ENCODE data around the gene BDKRB1.

BDKRB1 gene

DNA sequence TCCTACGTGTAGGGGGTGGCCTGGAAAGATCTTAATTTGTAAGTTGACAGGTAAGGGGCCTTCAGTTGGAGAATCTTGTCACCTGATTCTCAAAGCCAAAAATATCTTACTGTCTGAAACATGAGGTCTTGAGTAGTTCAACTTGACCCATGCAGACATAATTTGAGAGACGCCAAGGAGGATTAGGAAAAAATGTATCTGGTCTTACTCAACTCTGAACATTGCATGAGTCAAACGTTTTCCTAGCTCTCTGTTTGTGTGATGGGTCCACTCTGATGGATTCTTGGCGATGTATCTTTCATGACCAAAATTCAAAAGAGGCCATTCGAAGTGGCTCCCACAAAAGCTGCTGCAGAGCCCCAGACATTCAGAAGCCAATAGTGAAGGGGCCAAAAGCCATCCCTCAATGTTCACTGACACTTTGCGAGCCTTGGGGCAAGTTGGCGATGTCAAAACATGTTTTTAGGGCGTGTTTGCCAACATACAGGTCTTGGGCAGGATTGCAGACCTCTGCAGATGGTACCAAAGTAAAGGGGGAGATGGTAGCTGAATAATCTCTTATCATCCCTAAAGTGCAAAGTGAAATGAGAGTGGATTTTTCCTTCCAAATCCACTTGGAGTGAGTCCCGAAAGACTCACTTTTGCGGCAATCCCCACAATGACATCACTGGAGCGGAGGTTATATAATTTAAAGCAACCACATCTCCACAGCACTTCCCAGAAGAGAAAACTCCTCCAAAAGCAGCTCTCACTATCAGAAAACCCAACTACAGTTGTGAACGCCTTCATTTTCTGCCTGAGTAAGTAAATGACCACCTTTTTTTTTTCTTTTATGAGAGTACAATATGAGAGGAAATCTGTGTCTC lies at the start of gene BDKRB1:
TSS of gene BDKRB1 (plus strand) at position 710 of the 866 bp plus-strand sequence. CDS start 7,473 bp downstream, outside the sequence.
- no peak for DNase-seq

DNA sequence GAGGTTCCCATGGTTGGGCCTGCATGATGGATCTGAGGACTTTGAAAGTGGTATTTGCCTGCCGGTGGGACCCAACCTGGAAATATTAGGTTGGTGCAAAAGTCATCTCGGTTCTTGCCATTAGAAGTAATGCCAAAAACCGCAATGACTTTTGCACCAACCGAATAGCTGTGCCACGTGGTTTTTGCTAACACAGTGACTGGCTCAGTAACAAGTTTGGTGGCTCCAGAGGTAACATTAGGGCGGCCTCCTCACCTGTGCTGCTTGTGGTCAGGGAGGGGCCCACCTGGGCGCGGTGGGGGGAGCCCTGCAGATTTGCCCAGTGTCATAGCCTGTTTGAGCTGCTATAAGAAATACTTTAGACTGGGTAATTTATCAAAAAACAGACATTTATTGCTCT lies 49.5 kb upstream of the BDKRB1 start:
- no peak for DNase-seq

DNA sequence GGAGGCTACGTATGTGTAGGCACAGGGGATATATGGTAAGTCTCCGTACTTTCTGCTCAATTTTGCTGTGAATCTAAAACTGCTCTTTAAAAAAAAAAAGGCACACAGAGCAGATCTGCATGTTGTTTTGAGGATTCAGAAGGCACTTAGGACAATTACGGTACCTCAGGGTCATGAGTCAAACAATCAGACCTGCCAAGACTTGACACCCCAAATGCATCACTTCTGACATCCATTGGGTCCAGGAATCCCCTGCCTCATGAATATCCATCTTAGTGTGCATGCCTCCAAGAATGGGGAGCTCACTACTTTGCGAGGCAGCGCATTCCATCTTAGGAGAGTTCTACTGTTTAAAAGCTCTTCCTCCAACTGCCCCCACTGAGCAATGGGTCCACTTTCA lies 48.3 kb upstream of the BDKRB1 start:
- no peak for DNase-seq

DNA sequence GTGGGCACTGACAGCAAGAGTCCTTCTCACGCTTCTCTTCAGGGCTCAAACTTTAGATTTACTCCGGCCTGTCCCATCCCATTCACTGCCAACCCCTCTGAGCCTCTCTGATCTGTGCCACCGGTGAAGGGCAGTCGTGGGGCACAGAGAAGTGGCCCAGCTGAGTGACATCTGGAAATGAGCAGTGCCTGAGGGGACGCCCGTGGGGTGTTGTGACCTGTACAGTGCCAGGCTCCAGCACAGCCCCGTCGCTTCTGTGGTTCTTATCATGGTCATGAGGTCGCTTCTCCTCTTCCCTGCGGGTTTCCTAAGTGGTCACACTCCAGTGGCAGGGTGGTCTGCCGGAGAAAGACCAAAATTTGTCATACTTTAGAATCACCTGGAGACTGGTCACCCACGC lies 47.3 kb upstream of the BDKRB1 start:
- DNase-seq, result no peak

DNA sequence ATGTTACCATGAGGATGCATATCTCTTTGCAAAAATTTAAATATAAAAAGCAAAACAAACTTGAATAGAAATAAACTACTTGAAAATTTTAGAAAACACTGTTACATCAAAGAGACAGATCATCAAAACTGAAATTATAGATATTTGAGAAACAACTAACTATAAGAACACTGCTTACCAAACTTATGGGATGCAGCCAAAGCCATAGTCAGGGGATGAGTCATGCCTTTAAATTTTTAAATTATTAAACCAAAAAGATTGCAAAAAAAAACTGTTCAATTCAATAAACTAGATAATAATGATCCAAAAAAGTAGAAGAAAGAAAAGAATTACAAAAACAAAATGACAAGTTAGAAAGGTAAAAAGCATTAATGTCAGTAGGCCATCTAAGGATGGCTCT lies 43.9 kb upstream of the BDKRB1 start:
- no peak for DNase-seq

DNA sequence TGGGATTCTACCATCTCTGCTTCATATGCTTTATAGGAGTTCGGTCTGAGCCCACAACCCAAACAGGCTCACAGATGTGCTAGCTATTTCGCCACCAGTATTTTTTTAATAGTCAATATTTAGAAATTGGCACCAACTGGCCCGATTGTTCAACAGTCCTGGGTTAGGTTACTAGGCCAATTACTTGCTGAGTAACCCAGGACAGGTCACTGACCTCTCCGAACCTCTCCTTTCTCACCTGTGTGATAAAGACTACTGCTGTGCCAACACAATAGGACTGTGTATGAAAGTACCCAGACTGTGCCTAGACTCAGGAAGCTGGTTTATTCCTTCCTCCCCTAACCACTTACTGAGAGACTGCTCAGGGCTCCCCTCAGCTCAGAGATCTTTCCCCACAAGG lies 43.1 kb upstream of the BDKRB1 start:
- no peak for DNase-seq

DNA sequence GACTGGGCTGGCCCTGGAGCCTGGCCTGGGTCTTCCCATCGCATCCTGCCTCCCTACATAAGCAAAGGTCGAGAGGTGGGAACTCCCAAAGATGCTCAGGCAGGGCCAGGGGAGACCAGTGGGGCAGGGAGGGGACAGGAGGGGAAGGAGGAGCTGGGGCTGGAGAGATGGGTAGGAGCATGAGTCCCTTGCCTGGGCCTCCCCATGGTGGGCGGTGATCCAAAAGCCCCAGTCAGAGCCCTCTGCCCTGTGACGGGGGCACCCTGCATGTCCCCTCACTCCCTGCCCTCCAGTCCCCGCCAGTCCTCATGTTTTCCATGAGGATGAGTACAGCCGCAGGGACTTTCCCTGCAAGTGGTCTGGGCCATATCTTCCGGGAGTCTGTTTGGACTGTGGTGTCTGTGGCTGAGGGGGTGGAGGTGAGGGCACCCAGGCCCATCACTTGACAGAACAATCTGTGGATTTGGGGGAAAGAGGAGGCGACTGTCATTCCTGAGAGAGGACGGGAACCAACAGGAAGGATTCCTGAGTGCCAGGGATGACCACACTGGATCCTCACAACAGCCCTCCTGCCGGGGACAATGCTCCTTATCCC lies 42.0 kb upstream of the BDKRB1 start:
- no peak for DNase-seq

DNA sequence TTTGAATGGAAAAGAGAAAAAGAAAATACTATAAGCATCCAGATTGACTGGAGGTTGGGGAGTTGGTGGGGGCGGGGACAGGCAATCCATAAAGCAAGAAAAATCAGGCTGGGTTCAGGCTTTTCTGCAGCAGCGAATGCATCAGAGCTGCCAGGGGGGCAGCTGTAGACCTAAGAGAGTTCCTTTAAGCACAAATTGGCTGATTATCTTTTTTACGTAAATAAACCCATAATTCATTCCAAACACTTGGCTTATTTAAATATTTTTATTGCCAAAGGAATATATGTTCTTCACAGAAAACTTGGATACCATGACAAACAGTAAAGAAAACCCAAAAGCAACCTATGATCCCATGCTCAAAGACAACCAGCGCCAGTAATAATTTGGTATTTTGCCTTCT lies 41.2 kb upstream of the BDKRB1 start:
- no peak for DNase-seq

DNA sequence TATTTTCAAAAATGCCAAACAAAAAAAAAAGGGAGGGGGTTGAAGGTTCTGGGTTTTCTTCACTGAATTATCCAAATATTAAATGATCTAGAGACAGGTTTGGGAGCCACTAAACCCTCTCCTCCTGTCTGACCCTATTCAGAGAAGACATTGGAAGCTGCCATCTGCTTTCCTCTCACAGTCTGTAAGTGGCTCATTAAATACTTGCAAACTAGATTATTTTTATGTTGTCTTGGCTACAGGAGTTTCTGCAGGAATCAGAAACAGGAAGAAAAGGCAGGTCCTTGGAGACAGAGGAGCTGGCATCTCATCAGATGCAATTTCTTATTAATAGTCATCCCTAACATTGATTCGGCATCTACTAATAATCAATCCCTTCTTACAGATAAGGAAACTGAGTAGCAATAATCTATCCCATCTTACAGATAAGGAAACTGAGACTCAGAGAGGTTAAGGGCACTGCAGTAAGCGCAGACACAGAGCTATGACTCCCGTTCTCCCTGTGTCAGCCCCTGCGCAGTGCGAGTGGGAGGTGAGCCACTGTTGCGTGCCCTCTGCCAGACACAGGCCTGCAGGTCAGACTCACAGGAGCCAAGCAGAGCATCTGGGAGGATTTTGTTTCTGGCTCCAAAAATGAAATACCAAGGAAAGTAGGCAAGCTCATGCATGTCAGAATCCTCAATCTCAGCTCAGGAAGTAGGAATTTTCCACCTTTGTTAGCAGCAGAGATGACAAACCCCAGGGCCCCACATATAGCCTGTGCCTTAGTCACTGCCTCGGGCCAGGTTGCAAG lies 40.4 kb upstream of the BDKRB1 start:
- peak; percentile 75 to 91 for DNase-seq

DNA sequence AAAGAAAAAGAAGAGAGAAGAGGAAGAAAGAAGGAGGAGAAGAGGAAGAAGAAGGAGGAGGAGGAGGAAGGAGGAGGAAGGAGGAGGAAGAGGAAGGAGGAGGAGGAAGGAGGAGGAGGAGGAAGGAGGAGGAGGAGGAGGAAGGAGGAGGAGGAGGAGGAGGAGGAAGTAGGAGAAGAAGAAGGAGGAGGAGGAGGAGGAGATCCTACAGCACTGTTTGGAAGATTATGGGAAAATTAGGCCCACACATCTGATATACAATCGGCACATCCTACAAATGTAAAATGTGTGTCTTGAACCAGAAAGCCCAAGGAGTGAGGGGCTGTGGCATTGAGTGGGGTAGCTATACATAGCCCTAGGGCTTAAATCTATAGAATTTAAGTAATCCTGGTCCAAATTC lies 39.4 kb upstream of the BDKRB1 start:
- no peak for DNase-seq

DNA sequence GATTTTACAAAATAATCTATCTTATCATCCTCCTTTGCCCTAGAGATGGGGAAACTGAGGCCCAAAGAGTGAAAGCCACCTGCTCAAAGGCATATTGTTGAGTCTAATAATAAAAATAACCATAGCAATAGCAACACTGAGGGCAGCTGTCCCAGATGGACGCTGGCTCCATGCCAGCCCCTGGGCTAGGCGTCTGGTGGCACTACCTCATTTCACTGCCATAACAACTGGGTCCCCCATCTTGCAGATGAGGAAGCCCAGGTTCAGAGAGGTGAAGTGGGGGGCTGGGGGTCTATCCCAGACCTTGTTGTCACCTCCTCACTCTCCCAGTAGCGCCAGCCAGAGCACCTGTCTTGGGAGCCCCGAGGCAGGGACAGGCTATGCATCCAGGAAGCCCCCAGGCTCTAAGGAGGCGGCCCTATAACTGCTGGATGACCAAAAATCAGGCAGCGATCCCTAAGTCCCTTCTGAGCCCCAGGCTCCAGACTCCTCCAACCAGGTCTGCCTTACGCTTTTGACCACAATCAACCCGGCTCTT lies 38.6 kb upstream of the BDKRB1 start:
- peak; percentile 70 to 92 for DNase-seq

DNA sequence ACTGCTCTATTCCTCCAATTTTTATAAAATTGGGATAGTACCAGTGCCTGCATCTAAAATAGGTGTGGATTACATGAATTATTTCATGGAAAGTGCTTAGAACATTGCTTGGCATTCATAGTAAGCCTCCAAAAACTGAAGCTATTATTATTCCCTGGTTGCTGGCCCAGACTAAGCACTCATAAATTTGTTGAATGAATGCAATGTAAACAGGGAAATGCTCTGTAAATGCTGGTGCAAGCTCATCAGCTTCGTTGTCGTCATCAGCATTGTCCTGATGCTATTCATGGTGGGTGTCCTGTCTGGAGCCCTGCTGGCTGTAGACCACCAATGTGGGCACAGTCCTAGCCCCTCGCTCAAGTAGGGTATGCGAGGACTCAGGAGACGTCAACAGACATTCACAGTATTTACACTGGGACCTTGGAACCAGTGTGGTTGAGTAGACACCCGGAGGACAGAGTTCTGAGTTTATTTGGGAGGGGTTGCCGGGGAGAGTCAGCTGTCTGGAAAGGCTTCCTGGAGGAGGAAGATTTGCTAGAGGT lies 34.8 kb upstream of the BDKRB1 start:
- no peak for DNase-seq

DNA sequence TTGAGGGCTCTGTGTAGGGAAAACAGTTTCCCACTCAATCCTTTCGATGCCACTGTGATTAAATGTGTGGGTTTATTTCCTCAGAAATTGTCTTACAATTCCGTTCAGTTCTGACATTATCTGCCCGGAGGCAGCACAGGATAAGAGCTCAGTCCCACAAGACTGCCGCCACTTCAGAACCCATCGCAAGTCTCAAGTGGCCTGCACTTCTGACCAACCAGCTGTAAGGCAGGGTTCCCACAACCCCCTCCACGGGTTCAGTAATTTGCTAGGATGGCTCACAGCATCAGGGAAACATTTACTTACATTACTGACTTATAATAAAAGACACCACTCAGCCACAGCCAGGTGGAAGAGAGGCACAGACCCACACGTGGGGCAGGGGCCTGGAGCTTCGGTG lies 34.2 kb upstream of the BDKRB1 start:
- peak; percentile 16 to 82 for DNase-seq

DNA sequence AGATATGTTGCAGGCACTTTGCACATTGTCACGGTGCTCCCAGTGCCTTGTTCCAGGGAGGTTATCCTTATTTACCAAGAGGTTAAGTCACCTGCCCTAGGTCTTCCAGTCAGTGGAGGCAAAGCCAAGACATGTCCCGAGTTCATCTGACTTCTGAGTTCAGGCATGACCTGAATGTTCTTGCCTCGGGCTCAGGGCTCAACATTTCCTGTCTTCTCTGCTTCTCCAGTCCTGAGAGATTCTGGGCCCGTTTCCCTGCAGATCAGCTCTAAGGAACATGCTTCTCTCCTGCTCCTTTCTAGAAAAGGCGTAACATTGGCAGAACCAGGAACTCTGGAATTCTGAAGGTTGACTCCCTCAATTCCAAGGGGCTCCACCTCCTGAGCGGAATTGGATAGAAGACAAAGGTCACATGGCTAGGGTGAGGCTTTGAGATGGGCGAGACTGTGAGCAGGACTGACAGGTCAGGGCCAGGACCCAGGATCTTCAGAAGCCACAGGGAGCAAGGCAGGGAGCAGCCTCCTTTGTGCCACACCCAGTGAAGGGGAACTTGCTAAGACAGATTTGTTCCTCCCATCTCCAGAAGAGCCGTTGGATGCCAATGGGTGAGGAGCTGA lies 31.4 kb upstream of the BDKRB1 start:
- no peak for DNase-seq

DNA sequence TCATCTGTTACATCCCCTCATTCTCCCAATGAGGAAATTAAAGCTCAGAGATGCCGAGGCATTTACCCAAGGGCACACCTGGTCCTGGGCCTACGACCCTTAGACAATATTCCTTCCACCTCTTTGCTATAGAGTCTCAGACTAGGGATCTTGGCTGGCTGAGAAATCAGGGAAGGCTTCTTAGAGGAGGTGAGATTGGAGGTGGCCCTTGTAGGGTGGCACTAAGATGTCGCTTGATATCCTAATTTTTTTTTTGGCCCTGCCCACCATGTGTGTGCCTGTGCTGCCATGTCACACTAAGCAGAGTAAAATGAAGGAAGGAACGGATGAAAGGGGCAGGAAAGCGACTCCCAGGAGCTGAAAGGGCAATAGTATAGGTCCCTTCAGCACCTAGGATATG lies 30.8 kb upstream of the BDKRB1 start:
- no peak for DNase-seq

DNA sequence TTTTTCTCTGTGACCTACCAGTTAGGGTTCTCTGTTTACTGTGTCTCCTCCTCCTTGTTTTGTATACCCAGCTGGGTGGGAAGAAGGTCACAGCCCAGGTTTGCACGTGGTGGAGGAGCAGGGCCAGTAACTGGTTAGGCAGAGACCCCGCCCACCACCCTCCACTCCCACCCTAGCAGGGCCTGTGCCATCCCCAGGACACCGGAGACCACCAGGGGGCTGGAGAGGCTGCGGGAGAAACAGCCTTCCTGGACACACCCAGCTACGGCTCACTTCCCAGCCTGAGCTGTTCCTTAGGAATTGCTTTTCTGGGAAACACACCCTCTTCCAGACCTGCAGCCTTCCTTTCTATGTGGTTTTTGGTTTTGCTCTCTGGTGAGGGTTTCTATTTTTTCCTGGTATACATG lies 30.3 kb upstream of the BDKRB1 start:
- DNase-seq, result peak in 1 of 2 experiments; percentile 39

DNA sequence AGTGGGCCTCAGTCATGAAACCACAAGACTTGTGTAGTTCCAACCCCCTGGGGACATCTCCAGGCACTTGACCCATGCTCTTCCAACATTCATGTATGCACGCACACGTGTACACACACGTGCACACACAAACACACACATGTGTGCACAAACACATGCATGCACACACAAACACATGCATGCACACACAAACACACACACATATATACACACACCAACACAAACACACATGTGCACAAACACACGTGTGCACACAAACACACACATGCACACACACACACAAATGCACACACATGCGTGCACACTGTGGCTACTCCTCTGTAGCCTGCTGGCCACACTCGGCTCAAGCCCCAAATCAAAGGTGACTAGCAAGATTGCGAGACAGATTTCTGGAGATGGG lies 28.6 kb upstream of the BDKRB1 start:
- no peak for DNase-seq

DNA sequence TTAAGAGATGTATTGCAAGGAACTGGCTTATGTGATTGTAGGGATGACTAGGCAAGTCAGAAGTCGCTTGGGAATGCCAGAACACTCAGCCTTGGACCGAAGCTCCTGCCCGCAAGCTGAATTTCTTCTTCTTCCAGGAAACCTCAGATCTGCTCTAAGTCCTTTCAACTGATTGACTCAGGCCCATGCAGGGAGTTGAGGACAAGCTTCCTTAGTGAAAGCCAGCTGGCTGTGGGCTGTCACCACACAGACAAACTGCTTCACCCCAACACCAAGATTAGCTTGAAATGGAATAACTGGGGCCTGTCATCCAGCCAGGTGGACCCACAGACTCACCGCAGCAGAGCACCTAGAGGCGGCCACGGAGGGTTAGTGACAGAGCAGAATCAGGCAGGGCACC lies 26.7 kb upstream of the BDKRB1 start:
- no peak for DNase-seq

DNA sequence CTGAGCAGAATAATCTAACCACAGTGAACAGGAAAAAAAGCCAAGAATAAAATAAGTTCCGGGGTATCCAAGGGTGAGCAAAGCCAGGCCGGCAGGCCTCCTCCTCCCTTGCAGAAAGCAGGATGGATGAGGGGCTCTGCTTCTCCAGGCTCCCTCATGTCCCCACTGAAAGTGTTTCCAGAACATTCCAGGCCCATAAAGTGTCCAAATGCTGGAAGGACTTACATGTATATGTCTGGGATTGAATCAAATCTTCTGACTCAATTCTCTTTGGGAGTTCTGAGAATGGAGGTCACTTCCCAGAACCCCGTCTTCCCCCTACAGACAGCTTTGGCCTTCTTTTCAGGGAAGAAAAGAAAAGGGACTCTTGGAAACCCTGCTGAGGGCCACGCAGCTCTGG lies 25.0 kb upstream of the BDKRB1 start:
- DNase-seq, result no peak

DNA sequence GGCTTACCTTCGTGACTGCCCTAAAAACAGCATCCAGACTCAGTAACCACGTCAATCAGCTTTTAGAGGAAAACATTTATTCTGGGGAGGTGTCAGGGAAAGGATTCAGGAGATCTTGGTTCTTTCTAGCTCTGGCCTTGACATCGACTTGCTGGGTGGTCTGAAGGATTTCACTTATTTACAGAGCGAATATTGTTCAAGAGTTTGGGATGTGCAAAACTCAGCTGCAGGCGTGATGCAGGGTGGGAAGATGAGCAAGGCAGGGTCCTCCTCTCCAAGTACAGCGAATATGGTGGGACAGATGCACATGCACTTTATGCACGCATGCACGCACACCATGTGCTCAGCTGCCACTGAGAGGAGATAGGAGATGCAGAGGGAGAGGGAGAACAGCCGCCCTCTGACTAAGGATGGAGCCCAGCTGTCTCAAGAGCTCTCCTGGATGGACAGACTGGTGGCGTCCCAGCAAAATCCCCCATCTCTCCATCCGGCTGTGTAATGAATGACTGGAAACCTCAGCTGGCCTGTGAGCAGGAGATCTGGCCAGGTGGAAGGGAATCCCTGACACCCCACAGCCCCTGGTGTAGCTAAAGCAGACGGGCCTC lies 24.4 kb upstream of the BDKRB1 start:
- peak; percentile 78 to 90 for DNase-seq

DNA sequence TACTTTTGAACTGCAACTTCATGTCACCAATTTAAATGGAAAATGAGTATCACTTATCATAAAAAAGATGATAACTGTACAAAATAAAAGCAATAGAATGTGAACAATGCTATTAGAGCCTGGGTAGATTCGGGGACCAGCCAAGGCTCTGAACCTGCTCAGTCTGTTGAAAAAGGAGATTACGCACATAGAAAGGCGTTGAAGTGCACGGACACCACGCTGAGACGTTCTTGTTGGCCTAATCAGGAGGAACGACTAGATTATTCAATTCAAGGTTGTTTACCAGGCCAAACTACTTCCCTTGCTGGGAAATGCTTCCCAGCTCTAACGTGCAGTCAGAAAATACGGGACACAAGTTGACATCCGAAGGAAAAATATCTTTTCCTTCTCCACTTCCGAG lies 23.5 kb upstream of the BDKRB1 start:
- DNase-seq, result no peak

DNA sequence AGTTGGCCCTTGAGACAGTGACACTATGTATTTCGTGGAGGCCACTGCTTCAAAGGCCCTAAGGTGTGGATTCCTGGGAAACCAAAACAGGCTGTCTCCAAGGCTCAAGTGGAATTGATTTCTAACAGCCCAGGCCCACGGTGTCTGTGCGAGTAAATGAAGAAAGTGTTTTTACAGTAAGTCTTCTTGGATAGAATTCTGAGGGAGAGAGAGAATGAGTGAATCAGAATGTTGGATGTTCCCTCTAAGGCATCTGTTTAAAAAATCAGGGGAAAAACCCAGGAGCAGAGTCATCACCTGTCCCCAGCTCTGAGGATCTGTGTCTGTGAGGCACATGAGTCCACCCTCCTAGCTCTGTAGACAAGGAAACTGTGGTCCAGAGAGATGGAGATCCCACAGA lies 22.3 kb upstream of the BDKRB1 start:
- DNase-seq, result no peak
